Measurements from ENCODE around the gene CAMKMT.

CAMKMT gene

GRCh38 chr2:44443517-44443916 lies 81.8 kb downstream of the CAMKMT start:
- H4K20me1 ChIP-seq (ENCODE audit: low read depth, low read length): no peaks in the 10 kb centered on the region
- no peak overlapping the region for H3K9ac ChIP-seq (ENCODE audit: low read length)
- H3K36me3 ChIP-seq (ENCODE audit: low read length): no peaks in the 10 kb centered on the region
- H3K79me2 ChIP-seq (ENCODE audit: insufficient read depth, low read length): no peaks in the 10 kb centered on the region
- H3K9me2 ChIP-seq (replicated peaks; ENCODE audit: insufficient read depth, low read length): no peaks in the 10 kb centered on the region; the same call in 1 of the 2 replicates
- no peaks in the 10 kb centered on the region for H3K27me3 ChIP-seq (ENCODE audit: low read length)
- no peak overlapping the region for H2AFZ ChIP-seq (ENCODE audit: low read depth, low read length, severe bottlenecking)
- H3F3A ChIP-seq (ENCODE audit: insufficient read depth): no peaks in the 10 kb centered on the region
- no peak overlapping the region for H3K4me3 ChIP-seq (ENCODE audit: insufficient read depth, low read length, poor library complexity, severe bottlenecking)
- H3K4me2 ChIP-seq (ENCODE audit: low read depth, low read length, poor library complexity, severe bottlenecking): no peak overlapping the region
- no peak overlapping the region for H3K27ac ChIP-seq (ENCODE audit: low read depth, low read length)
- no peaks in the 10 kb centered on the region for H3K9me3 ChIP-seq (ENCODE audit: insufficient read depth, low read length)
- TF ChIP-seq, protein P1, sequence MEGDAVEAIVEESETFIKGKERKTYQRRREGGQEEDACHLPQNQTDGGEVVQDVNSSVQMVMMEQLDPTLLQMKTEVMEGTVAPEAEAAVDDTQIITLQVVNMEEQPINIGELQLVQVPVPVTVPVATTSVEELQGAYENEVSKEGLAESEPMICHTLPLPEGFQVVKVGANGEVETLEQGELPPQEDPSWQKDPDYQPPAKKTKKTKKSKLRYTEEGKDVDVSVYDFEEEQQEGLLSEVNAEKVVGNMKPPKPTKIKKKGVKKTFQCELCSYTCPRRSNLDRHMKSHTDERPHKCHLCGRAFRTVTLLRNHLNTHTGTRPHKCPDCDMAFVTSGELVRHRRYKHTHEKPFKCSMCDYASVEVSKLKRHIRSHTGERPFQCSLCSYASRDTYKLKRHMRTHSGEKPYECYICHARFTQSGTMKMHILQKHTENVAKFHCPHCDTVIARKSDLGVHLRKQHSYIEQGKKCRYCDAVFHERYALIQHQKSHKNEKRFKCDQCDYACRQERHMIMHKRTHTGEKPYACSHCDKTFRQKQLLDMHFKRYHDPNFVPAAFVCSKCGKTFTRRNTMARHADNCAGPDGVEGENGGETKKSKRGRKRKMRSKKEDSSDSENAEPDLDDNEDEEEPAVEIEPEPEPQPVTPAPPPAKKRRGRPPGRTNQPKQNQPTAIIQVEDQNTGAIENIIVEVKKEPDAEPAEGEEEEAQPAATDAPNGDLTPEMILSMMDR (IDR thresholded peaks at IDR 0.05; ENCODE audit: insufficient read depth, low read length, poor library complexity, severe bottlenecking): no peak
- no peak for TF ChIP-seq EZH2phosphoT487 (conservative IDR thresholded peaks at IDR 0.05; ENCODE audit: low read length)

GRCh38 chr2:44444881-44445280 lies 83.1 kb downstream of the CAMKMT start:
- H3K79me2 ChIP-seq (ENCODE audit: insufficient read depth, low read length): no peaks in the 10 kb centered on the region
- no peak overlapping the region for H2AFZ ChIP-seq (ENCODE audit: low read depth, low read length, severe bottlenecking)
- no peaks in the 10 kb centered on the region for H3K9me2 ChIP-seq (replicated peaks; ENCODE audit: insufficient read depth, low read length)
- H3K9me3 ChIP-seq (ENCODE audit: insufficient read depth, low read length): no peaks in the 10 kb centered on the region
- H3K9ac ChIP-seq (ENCODE audit: low read length): no peak overlapping the region
- H3K36me3 ChIP-seq (ENCODE audit: low read length): no peaks in the 10 kb centered on the region
- H3K27ac ChIP-seq (ENCODE audit: low read depth, low read length): no peak overlapping the region
- no peak overlapping the region for H3K4me3 ChIP-seq (ENCODE audit: insufficient read depth, low read length, poor library complexity, severe bottlenecking)
- no peaks in the 10 kb centered on the region for H3F3A ChIP-seq (ENCODE audit: insufficient read depth)
- H3K4me2 ChIP-seq (ENCODE audit: low read depth, low read length, poor library complexity, severe bottlenecking): no peak overlapping the region
- H4K20me1 ChIP-seq (ENCODE audit: low read depth, low read length): no peaks in the 10 kb centered on the region
- TF ChIP-seq EZH2phosphoT487 (conservative IDR thresholded peaks at IDR 0.05; ENCODE audit: low read length): no peak
- TF ChIP-seq, protein P1 (IDR thresholded peaks at IDR 0.05; ENCODE audit: insufficient read depth, low read length, poor library complexity, severe bottlenecking): no peak
- H3K27me3 ChIP-seq (ENCODE audit: low read length): no peaks in the 10 kb centered on the region

- Histone ChIP-seq H3K9me3 (ENCODE audit: insufficient read depth, low read length) (no peaks in the 10 kb centered on the region), H3F3A (ENCODE audit: insufficient read depth) (no peaks in the 10 kb centered on the region), H4K20me1 (ENCODE audit: low read depth, low read length) (no peaks in the 10 kb centered on the region), H3K4me3 (ENCODE audit: insufficient read depth, low read length, poor library complexity, severe bottlenecking) (no peak overlapping the region), H3K9ac (ENCODE audit: low read length) (no peak overlapping the region), H2AFZ (ENCODE audit: low read depth, low read length, severe bottlenecking) (no peak overlapping the region), H3K27ac (ENCODE audit: low read depth, low read length) (no peak overlapping the region), H3K9me2 (replicated peaks; ENCODE audit: insufficient read depth, low read length) (no peaks in the 10 kb centered on the region), H3K27me3 (ENCODE audit: low read length) (no peaks in the 10 kb centered on the region), H3K79me2 (ENCODE audit: insufficient read depth, low read length) (no peaks in the 10 kb centered on the region), H3K36me3 (ENCODE audit: low read length) (no peaks in the 10 kb centered on the region), H3K4me2 (ENCODE audit: low read depth, low read length, poor library complexity, severe bottlenecking) (no peak overlapping the region)
- TF ChIP-seq, protein P1 (IDR thresholded peaks at IDR 0.05; ENCODE audit: insufficient read depth, low read length, poor library complexity, severe bottlenecking): no peak
- TF ChIP-seq EZH2phosphoT487 (conservative IDR thresholded peaks at IDR 0.05; ENCODE audit: low read length): no peak
Measured at GRCh38 chr2:44448860-44449527, 87.2 kb downstream of the CAMKMT start.
